Endothelial cell of umbilical vein (primary cell): ENCODE measurements around the gene VEZT. TPM values are rescaled to one million over a fixed set of nuclear protein-coding genes. Genes with fewer than 3 reads are reported as not detected.

Experiments used
- BruUV-seq: library from RNA; stranded (reverse); fragments of 400-500 nt; replicated peaks from 2 replicates; lab custom pipeline; 2021; lab: Mats Ljungman, UMichigan
- CTCF ChIA-PET: fragments of 300-600, 350-600 bp; sonication (Branson Sonifier 250); formaldehyde crosslinking; loops from one replicate; lab custom pipeline; 2021; ENCODE audit warnings: antibody characterized with exemption, inconsistent platforms; lab: Charles Lee
- POLR2A ChIA-PET: fragments of 300-600, 350-600 bp; sonication (Branson Sonifier 250); formaldehyde crosslinking; loops from one replicate; lab custom pipeline; 2021; ENCODE audit warnings: antibody characterized with exemption, inconsistent platforms; lab: Charles Lee
- DNase-seq: peaks from one replicate; pipeline ENCODE4 v3.0.0-alpha.2; 2011; ENCODE audit warnings: low read depth, low spot score
- FAIRE-seq: peaks from 2 replicates; lab custom pipeline; 2011; peaks lifted over from hg19 to GRCh38; lab: Jason Lieb, UNC
- H2AFZ ChIP-seq: 2 replicates; pipeline ENCODE4 v1.6.0; 2012; ENCODE audit warnings: low read depth, low read length, control low read depth, inconsistent platforms
- H3K27ac ChIP-seq: 2 replicates; pipeline ENCODE4 v1.5.1; 2011; ENCODE audit warnings: low read depth, mild to moderate bottlenecking, control low read depth, low read length, moderate library complexity; ENCODE audit not compliant: insufficient read depth
- H3K27me3 ChIP-seq, 2 experiments: 2 replicates each; pipeline versions ENCODE4 v1.6.0 to v1.6.1; 2011; ENCODE audit warnings: low read length in 2 of 2, mixed read lengths in 1 of 2; ENCODE audit not compliant: control insufficient read depth in 2 of 2, insufficient read depth in 2 of 2
- H3K36me3 ChIP-seq, 2 experiments: 2 replicates in 1 of 2; 3 replicates in 1 of 2; pipeline ENCODE4 v1.5.1; 2011; ENCODE audit warnings: low read length in 2 of 2, mild to moderate bottlenecking in 1 of 2, moderate library complexity in 1 of 2; ENCODE audit not compliant: control insufficient read depth in 2 of 2, insufficient read depth in 2 of 2; ENCODE audit errors: extremely low read depth in 1 of 2
- H3K4me1 ChIP-seq: 3 replicates; pipeline ENCODE4 v1.5.1; 2011; ENCODE audit warnings: mild to moderate bottlenecking, low read length; ENCODE audit not compliant: control insufficient read depth, insufficient read depth; ENCODE audit errors: extremely low read depth
- H3K4me2 ChIP-seq: 2 replicates; pipeline ENCODE4 v1.6.1; 2011; ENCODE audit warnings: low read length, control low read depth, mixed read lengths; ENCODE audit not compliant: insufficient read depth
- H3K4me3 ChIP-seq, 3 experiments: fragments of 200-600 bp in 1 of 3; sonication (generic), shearing (Covaris generic) in 1 of 3; replicated peaks in 1 of 3; 2 replicates each; pipeline ENCODE4 v1.5.1; 2011 to 2016; ENCODE audit warnings: control low read depth in 3 of 3, low read length in 3 of 3, mild to moderate bottlenecking in 2 of 3, inconsistent platforms in 1 of 3, low read depth in 1 of 3, moderate library complexity in 1 of 3; ENCODE audit not compliant: insufficient read depth in 1 of 3
- H3K79me2 ChIP-seq: 2 replicates; pipeline ENCODE4 v1.6.0; 2012; ENCODE audit warnings: low read length, inconsistent platforms; ENCODE audit not compliant: control insufficient read depth, insufficient read depth
- H3K9ac ChIP-seq: replicated peaks from 2 replicates; pipeline ENCODE3; 2011; ENCODE audit warnings: low read length, control low read depth; ENCODE audit not compliant: insufficient read depth; ENCODE audit errors: extremely low read depth
- H3K9me1 ChIP-seq: replicated peaks from 3 replicates; pipeline ENCODE4 v1.6.0; 2011; ENCODE audit warnings: mild to moderate bottlenecking, low read length; ENCODE audit not compliant: control insufficient read depth, insufficient read depth; ENCODE audit errors: extremely low read depth
- H3K9me3 ChIP-seq: replicated peaks from 2 replicates; pipeline ENCODE4 v1.5.1; 2012; ENCODE audit warnings: low read length, inconsistent platforms; ENCODE audit not compliant: control insufficient read depth, insufficient read depth
- H4K20me1 ChIP-seq: replicated peaks from 2 replicates; pipeline ENCODE3; 2011; ENCODE audit warnings: mild to moderate bottlenecking, low read length; ENCODE audit not compliant: control insufficient read depth, insufficient read depth; ENCODE audit errors: extremely low read depth
- EZH2 ChIP-seq: IDR thresholded peaks from 2 replicates; pipeline ENCODE4 v1.6.1; 2012; ENCODE audit warnings: borderline replicate concordance, low read depth, mild to moderate bottlenecking, moderate library complexity, low read length, inconsistent platforms; ENCODE audit not compliant: severe bottlenecking
- FOS ChIP-seq: IDR thresholded peaks from 2 replicates; pipeline ENCODE4 v1.6.1; 2011; ENCODE audit warnings: mild to moderate bottlenecking, low read length, moderate library complexity, borderline replicate concordance; ENCODE audit not compliant: insufficient read depth
- GATA2 ChIP-seq: IDR thresholded peaks from 2 replicates; pipeline ENCODE4 v1.7.0; 2011; ENCODE audit warnings: low read depth, mild to moderate bottlenecking, moderate library complexity, mixed read lengths, low read length; ENCODE audit not compliant: insufficient read length, insufficient read depth
- JUN ChIP-seq: IDR thresholded peaks from 2 replicates; pipeline ENCODE4 v1.6.1; 2011; ENCODE audit warnings: borderline replicate concordance, low read depth; ENCODE audit not compliant: insufficient read length, insufficient read depth
- POLR2AphosphoS5 ChIP-seq: IDR thresholded peaks from 2 replicates; pipeline ENCODE4 v1.6.1; 2012; ENCODE audit warnings: low read depth, mild to moderate bottlenecking, control low read depth, low read length, moderate library complexity; ENCODE audit not compliant: insufficient read depth
- dilution Hi-C: fragments of 300-500 bp; cut with MboI; formaldehyde crosslinking; loops from one replicate; pipeline ENCODE4 v1.15.0; 2019; ENCODE audit warnings: low sequenced_read_pairs; ENCODE audit not compliant: extremely low pct_ligation_motif_present
- intact Hi-C: fragments of 100-400 bp; cut with micrococcal nuclease; formaldehyde crosslinking; loops from one replicate; pipeline ENCODE4 v1.10.0; 2022
- polyA plus RNA-seq, 4 experiments: library from polyadenylated mRNA; depleted of rRNA in 3 of 4; stranded (reverse) in 3 of 4; unstranded in 1 of 4; fragments of >200 nt; gene quantifications; 2 replicates each; pipeline versions ENCODE4 v1.2.1 to v1.2.3, GENCODE V29; 2011 to 2012; ENCODE audit warnings: missing spikeins in 1 of 4
- total RNA-seq: library from RNA; stranded (reverse); gene quantifications from 2 replicates; pipeline ENCODE4 v1.2.3, GENCODE V29; 2021
- TF ChIP-seq, protein P1 (sequence below), 2 donors: IDR thresholded peaks; 1 replicate in 1 of 2; 2 replicates in 1 of 2; pipeline ENCODE4 v1.5.1; 2011; ENCODE audit warnings: low read length in 2 of 2, mild to moderate bottlenecking in 2 of 2, moderate library complexity in 2 of 2, control low read depth in 1 of 2, inconsistent platforms in 1 of 2, low read depth in 1 of 2; ENCODE audit not compliant: insufficient read depth in 1 of 2; ENCODE audit errors: extremely low read depth in 1 of 2
- TF ChIP-seq, protein P2 (sequence below): IDR thresholded peaks from 2 replicates; pipeline ENCODE4 v1.6.1; 2011; ENCODE audit not compliant: insufficient read depth, insufficient read length

VEZT gene
- total and polyA plus RNA-seq, 2 donors (not counting 3 experiments of a cell fraction or from before 2014, with no cell fraction given) = 57.8 to 91.3 TPM

DNA sequence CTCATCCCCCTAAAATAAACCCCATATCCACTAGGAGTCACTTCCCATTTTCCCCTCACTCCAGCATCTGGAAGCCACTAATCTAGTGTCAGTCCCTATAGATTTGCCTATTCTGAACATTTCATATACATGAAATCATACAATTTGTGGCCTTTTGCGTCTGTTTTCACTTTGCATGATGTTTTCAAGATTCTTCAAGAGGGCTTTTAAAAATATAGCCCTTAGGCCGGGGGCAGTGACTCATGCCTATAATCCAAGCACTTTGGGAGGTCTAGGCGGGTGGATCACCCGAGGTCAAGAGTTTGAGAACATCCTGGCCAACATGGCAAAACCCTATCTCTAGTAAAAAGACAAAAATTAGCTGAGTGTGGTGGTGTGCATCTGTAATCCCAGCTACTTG lies 104.7 kb downstream of the VEZT start:
- no peaks in the 10 kb centered on the region for H3K9me1 ChIP-seq
- H3K9me3 ChIP-seq = no peaks in the 10 kb centered on the region
- no peaks in the 10 kb centered on the region for H4K20me1 ChIP-seq
- ChIA-PET CTCF (interaction anchor here (0.8 to 1.5 kb wide), 3 partner anchors 9 to 14 kb away, joined by 3 to 6 read pairs (median 3); no protein-coding TSS in a partner anchor), POLR2A (no interaction called here)
- DNase-seq (no peak), FAIRE-seq (no peak)
- H3K36me3 ChIP-seq = no peaks in the 10 kb centered on the region
- no peak overlapping the region for H2AFZ ChIP-seq
- dilution Hi-C loops (no loop called here), intact Hi-C loops (no loop called here)
- no peak overlapping the region for H3K4me2 ChIP-seq
- H3K4me3 ChIP-seq = no peak overlapping the region
- H3K27me3 ChIP-seq = no peaks in the 10 kb centered on the region
- H3K4me1 ChIP-seq = no peaks in the 10 kb centered on the region
- H3K9ac ChIP-seq = no peak overlapping the region
- H3K79me2 ChIP-seq = no peaks in the 10 kb centered on the region
- H3K27ac ChIP-seq = no peak overlapping the region
- TF ChIP-seq, protein P1, sequence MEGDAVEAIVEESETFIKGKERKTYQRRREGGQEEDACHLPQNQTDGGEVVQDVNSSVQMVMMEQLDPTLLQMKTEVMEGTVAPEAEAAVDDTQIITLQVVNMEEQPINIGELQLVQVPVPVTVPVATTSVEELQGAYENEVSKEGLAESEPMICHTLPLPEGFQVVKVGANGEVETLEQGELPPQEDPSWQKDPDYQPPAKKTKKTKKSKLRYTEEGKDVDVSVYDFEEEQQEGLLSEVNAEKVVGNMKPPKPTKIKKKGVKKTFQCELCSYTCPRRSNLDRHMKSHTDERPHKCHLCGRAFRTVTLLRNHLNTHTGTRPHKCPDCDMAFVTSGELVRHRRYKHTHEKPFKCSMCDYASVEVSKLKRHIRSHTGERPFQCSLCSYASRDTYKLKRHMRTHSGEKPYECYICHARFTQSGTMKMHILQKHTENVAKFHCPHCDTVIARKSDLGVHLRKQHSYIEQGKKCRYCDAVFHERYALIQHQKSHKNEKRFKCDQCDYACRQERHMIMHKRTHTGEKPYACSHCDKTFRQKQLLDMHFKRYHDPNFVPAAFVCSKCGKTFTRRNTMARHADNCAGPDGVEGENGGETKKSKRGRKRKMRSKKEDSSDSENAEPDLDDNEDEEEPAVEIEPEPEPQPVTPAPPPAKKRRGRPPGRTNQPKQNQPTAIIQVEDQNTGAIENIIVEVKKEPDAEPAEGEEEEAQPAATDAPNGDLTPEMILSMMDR (IDR thresholded peaks at IDR 0.05; ENCODE audit: extremely low read depth in 1 of 2, insufficient read depth in 1 of 2, low read depth in 1 of 2, low read length in 2 of 2) = no peak
- TF ChIP-seq FOS (no peak), POLR2AphosphoS5 (no peak), GATA2 (no peak), JUN (no peak), EZH2 (no peak)
- TF ChIP-seq, protein P2, sequence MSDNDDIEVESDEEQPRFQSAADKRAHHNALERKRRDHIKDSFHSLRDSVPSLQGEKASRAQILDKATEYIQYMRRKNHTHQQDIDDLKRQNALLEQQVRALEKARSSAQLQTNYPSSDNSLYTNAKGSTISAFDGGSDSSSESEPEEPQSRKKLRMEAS = no peak
- BruUV-seq = no TSS peak
